Hematopoietic multipotent progenitor cell treated with erythropoietin and hydrocortisone succinate and interleukin-3 and kit ligand, for 4 days (in vitro differentiated cells): ENCODE measurements around the gene ARMC6.
A peak's percentile ranks its signal among the peaks of the same experiment; 100 is the strongest.

Experiments used
- DNase-seq: peaks from one replicate; pipeline ENCODE4 v3.0.0-alpha.2; 2015

Gene ARMC6

DNA sequence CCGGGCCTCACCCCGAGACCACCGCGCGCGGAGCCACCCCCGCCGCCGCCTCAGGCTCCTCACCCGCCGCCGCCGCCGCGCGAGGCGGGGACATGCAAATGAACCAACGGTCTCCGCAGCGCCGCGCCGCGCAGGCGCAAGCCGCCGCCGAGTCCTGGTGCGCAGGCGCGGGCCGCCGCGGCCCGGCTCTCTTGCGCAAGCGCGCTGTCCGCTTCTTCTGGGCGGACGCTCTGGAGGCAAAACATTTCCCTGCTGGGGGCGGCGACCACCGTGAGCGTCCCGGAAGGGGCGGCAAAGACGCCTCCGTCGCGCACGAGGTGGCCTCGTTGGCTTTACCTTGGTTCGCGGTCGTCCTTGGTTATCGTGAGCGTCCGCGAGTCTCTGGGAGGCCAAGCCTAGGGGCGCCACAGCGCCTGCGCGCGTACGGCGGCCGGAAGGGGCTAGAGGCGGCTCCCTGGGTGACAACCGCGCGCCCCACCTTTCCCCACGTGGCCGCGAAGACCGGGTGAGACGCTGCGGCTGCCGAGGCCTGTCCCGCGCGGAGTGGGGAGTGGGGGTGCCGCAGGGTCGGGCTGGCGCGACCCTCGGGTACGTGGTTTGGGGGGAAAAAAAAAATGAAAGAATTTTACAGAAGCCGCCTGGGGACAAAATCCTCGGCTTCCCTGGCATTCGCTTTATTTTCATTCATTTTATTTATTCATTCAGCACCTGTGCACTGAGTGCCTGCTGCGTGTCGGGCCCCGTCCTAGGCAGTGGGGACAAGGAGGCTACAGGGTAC is at the start of gene ARMC6, which contains the start of gene SUGP2:
ARMC6 (plus strand) TSS at position 178 of the 778 bp plus-strand sequence. CDS start 607 bp downstream, outside the sequence.
SUGP2 (minus strand) TSS at position 92 of the 778 bp plus-strand sequence. CDS start 2,446 bp downstream, outside the sequence.
- DNase-seq, result peak; percentile 96

- DNase-seq, result no peak
Observed at GRCh38 chr19:18984251-18984650, 49.2 kb upstream of the ARMC6 start.

DNA sequence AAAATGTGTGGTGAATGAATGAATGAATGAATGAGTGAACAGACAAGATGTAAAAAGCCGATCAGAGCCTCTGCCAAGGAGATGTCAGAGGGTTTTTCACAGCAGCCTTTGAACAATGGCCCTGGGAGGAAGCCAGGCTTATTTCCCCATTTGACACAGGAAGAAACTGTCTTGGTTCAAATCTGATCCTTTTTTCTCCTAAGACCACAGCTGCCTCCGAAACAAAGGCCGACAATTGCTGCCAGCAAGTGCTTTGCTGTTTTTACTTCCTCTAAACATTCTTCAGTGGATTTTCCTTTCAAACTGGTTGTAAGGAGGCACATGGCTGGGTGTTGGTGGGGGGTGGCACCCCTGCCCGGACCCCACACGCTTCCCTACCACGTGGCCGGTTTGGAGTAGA is 48.1 kb upstream of the ARMC6 start:
- DNase-seq, result peak; percentile 74

DNA sequence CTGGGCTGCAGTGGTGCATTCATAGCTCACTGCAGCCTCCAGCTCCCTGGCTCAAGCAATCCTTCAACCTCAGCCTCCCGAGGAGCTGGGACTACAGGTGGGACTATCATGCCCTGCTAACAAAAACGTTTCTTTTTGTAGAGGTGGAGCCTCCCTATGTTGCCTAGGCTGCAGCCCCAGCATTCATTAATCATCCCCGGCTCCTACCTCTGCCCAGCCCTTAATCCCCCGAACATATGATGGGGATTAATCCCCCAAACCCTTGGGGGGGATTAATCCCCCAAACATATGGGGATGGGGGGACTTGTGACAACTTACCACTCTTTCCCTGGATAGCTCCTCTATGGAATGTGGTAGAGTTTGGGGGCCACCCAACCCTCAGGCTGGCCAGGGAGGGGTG is 45.9 kb upstream of the ARMC6 start:
- DNase-seq, result no peak

DNA sequence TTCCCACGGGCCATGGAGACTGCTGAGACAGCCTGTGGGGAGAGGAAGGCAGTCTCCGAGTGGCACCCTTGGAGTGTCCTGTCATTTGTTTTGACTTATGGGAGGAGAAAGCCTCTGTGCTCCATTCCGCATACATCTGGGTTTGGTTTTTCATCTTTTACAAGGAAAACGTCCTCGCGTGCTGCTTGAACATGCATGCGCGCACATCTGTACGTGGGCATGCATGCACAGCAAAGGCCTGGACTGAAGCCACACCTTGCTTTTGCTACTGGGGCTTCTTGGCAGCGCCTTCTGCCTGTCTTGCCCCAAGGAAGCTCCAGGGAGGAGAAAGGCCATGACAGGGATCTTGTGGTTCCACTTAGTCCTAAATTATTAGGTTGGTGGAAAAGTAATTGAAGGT is 44.1 kb upstream of the ARMC6 start:
- no peak for DNase-seq

- DNase-seq, result no peak
Observed at GRCh38 chr19:18990128-18990708, 43.2 kb upstream of the ARMC6 start.

- no peak for DNase-seq
Observed at GRCh38 chr19:18991006-18991405, 42.4 kb upstream of the ARMC6 start.

- DNase-seq, result no peak
Observed at GRCh38 chr19:18991468-18991867, 41.9 kb upstream of the ARMC6 start.

GRCh38 chr19:18992696-18993095 is 40.7 kb upstream of the ARMC6 start:
- no peak for DNase-seq

- no peak for DNase-seq
Observed at GRCh38 chr19:18993115-18993514, 40.3 kb upstream of the ARMC6 start.

GRCh38 chr19:18995804-18996241 is 37.6 kb upstream of the ARMC6 start:
- DNase-seq, result peak; percentile 79

GRCh38 chr19:18996351-18996750 is 37.1 kb upstream of the ARMC6 start:
- no peak for DNase-seq

DNA sequence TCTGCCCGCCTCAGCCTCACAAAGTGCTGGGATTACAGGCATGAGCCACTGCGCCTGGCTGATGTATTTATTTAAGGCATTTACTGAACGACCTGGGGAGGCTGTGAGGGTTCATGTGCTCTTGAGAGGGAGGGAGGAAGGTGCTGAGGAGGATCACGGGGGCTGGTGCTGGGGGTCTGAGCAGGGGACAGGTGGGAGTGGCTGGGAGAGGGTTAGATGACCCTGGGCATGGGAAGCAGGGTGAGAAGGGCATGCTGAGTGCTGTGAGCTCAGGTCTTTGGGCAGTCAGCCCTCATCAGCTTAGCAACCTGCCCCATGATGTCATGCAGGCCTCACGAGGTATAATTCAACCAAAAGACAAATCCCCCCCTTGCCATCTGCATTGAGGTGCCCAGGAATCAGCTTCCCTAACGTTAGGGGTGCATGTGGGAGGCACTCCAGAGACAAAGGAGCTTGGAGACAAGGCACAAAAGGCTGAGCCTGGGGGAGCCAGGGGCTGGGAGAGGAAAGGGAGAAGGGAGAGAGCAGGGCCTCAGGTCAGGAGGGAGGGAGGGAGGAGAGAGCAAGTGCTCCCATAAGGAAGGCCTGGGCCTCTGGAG is 36.5 kb upstream of the ARMC6 start:
- DNase-seq, result no peak

- DNase-seq, result no peak
Observed at GRCh38 chr19:18998276-18998675, 35.1 kb upstream of the ARMC6 start.

- peak; percentile 58 for DNase-seq
Observed at GRCh38 chr19:18999016-18999758, 34.2 kb upstream of the ARMC6 start.

DNA sequence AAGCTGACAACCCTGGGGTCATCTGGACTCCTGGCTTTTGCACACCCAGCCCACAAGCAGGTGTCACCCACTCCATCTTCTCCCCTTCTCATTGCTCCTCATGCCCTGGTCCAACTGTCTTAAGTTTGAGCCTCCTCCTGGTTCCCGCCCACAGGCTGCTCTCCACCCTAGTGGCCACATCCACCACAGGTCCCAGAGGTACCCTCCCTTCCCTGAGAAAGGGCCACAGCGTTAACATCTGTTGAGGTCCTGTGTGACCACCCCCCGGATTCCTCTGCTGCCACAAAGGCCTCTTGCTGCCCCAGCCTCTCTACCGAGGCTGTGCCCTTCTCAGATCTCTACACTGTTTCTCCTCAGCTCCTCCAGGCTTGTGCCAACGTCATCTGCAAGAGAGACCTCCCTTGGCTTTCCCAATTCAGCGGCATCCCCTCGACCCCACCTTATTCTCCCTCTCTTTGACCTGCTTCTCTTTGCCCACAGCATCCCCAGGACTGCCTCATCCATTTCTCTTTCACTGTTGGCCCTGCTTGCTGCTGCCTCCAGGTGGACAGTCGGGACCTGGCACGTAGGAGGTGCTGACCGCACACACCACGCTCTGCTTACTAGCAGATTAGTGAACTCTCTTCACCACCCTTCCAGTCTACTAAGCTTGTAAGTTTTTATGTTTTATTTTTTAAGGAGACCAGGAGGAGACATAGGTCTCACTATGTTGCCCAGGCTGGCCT is 33.3 kb upstream of the ARMC6 start:
- DNase-seq, result peak; percentile 22

DNA sequence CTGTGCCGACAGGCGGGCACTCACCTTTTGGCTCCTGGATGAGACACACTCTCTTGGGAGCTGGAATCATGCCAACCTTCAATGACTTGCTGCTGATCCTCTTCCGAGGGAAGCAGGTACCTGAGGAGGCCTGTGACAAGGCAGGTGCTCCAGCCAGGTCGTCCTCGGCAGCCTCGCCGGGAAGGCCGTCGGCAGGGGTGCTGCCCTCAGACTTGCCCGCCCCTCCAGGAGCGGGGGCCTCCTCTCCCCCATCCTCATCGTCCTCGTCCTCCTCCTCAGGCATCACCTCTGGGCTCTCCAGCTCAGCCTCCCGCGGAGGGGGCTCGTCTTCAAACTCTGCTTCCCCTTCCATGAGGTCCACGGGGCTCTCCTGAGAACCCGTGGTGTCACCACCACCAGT is 29.3 kb upstream of the ARMC6 start:
- no peak for DNase-seq

DNA sequence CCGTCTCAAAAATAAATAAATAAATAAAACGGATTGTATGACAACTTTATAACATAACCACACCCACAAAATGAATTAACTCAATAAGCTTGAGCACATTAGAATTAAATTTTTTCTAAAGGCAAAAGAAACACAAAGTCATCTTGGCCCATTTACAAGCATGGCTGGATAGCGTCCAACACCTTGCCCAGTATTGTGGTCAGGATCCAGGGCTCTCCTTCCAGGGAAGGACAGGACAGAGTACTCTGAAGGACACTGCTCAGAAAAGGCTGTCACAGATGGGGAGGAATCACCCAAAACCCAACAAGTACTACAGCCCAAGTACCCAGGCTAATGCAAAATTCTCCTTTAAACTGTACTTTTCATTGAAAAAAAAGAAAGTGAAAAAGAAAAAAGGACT is 27.2 kb upstream of the ARMC6 start:
- no peak for DNase-seq

DNA sequence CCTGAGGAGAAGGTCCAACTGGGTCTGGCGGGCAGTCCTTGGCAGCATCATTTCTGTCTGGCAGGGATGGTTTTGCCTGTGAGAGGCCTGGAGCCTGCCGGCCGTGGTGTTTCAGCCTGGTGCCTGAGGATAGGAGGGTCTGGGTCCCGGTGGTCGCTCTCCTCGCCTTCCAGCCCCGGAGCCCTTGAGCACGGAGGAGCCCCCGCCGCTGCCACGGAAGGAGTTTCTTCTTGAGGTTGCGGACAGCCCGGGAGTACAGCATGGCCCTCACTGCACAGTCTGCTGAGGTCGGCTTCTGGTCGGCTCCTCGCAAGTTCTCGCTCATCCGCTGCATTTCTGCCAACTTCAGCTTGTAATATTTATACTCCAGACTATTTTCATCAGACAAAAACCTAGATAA is 23.5 kb upstream of the ARMC6 start:
- DNase-seq, result no peak

GRCh38 chr19:19010551-19010950 is 22.9 kb upstream of the ARMC6 start:
- DNase-seq, result no peak

DNA sequence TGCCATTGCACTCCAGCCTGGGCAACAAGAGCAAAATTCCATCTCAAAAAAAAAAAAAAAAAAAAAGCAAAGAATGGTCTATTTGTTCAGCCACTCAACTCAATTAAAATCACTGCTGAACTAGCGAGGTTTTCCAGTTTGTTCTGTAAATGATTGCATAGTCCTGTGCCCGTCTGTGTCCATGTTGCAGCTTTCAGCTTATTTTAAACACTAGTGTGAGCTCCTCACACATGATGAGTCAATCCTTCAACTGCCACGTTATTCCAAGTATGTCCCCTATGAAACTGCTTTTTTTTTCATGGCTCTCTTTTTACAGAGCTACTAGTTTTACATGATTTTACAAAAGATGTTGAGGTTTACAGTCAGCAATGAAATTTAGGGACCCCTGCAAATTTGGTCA is 12.3 kb upstream of the ARMC6 start:
- DNase-seq, result no peak

- DNase-seq, result no peak
Observed at GRCh38 chr19:19022380-19022961, 10.9 kb upstream of the ARMC6 start.
